KMS-11 (cell line): Measurements from ENCODE around the gene FOXN3.

Source experiments
- H2AFZ ChIP-seq: fragments of 200-600 bp; sonication (generic); 2 replicates; pipeline ENCODE4 v1.6.1; 2016; ENCODE audit warnings: antibody characterized with exemption, mixed run types, low read depth
- H3K27ac ChIP-seq: fragments of 200-600 bp; sonication (generic); 2 replicates; pipeline ENCODE4 v1.6.1; 2016; ENCODE audit warnings: mild to moderate bottlenecking, mixed run types
- H3K27me3 ChIP-seq: fragments of 200-600 bp; sonication (generic); 2 replicates; pipeline ENCODE4 v1.6.1; 2017; ENCODE audit warnings: mild to moderate bottlenecking, low read depth, mixed run types, moderate library complexity; ENCODE audit not compliant: insufficient read depth
- H3K36me3 ChIP-seq: fragments of 200-600 bp; sonication (generic); 2 replicates; pipeline ENCODE4 v1.6.1; 2017; ENCODE audit warnings: mild to moderate bottlenecking, mixed run types; ENCODE audit not compliant: insufficient read depth
- H3K4me1 ChIP-seq: fragments of 200-600 bp; sonication (generic); 2 replicates; pipeline ENCODE4 v1.6.1; 2016; ENCODE audit warnings: mild to moderate bottlenecking, low read depth, mixed run types; ENCODE audit not compliant: poor library complexity, severe bottlenecking
- H3K4me2 ChIP-seq: fragments of 200-600 bp; sonication (generic); 2 replicates; pipeline ENCODE4 v1.7.0; 2016; ENCODE audit warnings: mild to moderate bottlenecking, mixed run types
- H3K4me3 ChIP-seq: fragments of 200-600 bp; sonication (generic); IDR thresholded peaks from 2 replicates; pipeline ENCODE4 v1.6.1; 2017; ENCODE audit warnings: low read depth, low read length, mixed read lengths; ENCODE audit not compliant: insufficient read depth
- H3K79me2 ChIP-seq: fragments of 200-600 bp; sonication (generic); 2 replicates; pipeline ENCODE4 v1.6.1; 2016; ENCODE audit warnings: low read depth, mixed run types; ENCODE audit not compliant: insufficient read depth
- H3K9ac ChIP-seq: fragments of 200-600 bp; sonication (generic); 2 replicates; pipeline ENCODE4 v1.6.1; 2016; ENCODE audit warnings: mild to moderate bottlenecking, mixed run types
- H4K20me1 ChIP-seq: fragments of 200-600 bp; sonication (generic); 2 replicates; pipeline ENCODE4 v1.6.1; 2016; ENCODE audit warnings: mild to moderate bottlenecking, mixed run types; ENCODE audit not compliant: insufficient read depth
- TF ChIP-seq, protein P1 (sequence below): fragments of 200-600 bp; sonication (generic); conservative IDR thresholded peaks from 2 replicates; pipeline ENCODE4 v1.6.1; 2017; ENCODE audit warnings: low read depth, mild to moderate bottlenecking, antibody characterized with exemption, low read length, moderate library complexity, mixed read lengths

The FOXN3 gene

DNA sequence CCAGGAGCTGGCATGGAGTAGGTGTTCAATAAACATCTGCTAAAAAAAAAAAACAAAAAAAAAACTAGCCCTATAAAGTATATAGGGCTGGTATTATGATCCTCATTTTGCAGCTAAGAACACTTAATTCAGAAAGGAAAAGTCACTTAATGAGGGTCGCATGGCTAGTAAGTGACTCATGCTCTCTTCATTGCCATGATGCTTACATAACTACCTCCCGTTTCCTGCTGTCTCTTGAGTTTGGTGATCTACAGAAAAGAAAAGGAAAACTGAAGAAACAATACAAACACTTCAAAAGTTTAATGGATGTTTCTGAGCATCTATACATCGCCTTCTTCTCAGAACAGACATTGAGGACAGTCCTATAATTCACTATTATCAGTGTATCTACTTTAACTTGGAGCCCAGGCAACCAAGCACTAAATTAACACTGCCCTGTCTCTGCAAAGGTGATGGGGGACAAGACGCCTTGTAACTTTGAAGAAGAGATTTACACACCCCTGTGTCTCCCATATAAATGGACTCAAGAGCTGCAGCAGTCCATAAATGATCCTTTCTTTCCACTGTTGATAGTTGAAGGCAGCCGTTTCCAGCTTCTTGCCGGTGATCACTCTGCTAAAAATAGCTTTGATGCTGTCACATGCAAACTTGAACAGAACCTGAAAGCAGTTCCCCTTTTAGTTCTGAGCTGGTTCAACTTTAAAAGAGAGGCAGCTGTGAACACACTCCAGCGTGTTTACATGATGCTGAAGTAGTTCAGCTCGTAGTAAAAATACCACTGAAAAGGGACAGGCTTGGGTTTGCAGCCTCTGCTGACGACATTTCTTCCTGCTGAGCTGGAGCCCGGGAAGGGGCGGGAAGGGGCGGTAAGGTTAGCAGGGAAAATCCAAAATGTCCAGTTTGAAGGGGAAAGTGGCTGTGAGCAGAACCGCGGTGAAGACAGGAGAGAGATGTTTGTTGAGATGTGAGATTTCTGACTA is 113.3 kb downstream of the FOXN3 start:
- Histone ChIP-seq H3K4me2 (peak overlapping the region; percentile 80), H3K4me1 (peaks cover 34% of the 10 kb centered on the region), H4K20me1 (no peaks in the 10 kb centered on the region), H3K9ac (peak overlapping the region; percentile 47; the same call in 1 of the 2 replicates), H3K27ac (peak overlapping the region; percentile 81), H3K36me3 (no peaks in the 10 kb centered on the region), H2AFZ (peak overlapping the region; percentile 60), H3K79me2 (no peaks in the 10 kb centered on the region), H3K4me3 (no peak overlapping the region), H3K27me3 (no peaks in the 10 kb centered on the region)
- TF ChIP-seq, protein P1, sequence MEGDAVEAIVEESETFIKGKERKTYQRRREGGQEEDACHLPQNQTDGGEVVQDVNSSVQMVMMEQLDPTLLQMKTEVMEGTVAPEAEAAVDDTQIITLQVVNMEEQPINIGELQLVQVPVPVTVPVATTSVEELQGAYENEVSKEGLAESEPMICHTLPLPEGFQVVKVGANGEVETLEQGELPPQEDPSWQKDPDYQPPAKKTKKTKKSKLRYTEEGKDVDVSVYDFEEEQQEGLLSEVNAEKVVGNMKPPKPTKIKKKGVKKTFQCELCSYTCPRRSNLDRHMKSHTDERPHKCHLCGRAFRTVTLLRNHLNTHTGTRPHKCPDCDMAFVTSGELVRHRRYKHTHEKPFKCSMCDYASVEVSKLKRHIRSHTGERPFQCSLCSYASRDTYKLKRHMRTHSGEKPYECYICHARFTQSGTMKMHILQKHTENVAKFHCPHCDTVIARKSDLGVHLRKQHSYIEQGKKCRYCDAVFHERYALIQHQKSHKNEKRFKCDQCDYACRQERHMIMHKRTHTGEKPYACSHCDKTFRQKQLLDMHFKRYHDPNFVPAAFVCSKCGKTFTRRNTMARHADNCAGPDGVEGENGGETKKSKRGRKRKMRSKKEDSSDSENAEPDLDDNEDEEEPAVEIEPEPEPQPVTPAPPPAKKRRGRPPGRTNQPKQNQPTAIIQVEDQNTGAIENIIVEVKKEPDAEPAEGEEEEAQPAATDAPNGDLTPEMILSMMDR, result no peak

DNA sequence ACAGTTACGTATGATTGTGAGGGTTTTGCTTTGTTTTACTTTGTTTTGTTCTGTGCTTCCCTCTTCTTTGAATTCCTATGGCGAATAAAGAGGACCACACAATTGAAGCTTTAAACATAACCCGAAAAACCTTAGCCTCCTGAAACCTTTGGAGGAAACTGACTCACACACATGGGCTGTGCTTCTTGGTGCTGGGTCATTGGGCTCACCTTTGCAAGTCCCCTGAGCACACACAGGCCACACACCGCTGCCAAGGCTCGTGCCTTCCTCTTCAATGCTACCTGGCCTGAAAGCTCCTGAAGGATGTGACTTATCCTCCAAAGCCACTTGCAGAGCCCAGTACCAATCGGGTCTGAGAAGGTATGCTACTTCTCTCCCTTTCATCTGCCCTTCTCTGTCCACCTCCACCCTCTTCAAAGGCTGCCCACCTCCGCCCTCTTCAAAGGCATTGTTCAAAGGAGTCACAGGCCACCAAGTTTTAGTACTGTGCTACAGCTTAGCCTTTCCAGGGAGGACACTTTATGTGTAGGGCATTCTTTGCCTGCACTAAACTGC is 114.6 kb downstream of the FOXN3 start:
- Histone ChIP-seq H3K79me2 (no peaks in the 10 kb centered on the region), H3K4me2 (no peak overlapping the region), H2AFZ (no peak overlapping the region), H4K20me1 (no peaks in the 10 kb centered on the region), H3K4me3 (no peak overlapping the region), H3K27me3 (no peaks in the 10 kb centered on the region), H3K9ac (no peak overlapping the region), H3K4me1 (peaks cover 34% of the 10 kb centered on the region), H3K36me3 (no peaks in the 10 kb centered on the region), H3K27ac (no peak overlapping the region)
- TF ChIP-seq, protein P1, result no peak

DNA sequence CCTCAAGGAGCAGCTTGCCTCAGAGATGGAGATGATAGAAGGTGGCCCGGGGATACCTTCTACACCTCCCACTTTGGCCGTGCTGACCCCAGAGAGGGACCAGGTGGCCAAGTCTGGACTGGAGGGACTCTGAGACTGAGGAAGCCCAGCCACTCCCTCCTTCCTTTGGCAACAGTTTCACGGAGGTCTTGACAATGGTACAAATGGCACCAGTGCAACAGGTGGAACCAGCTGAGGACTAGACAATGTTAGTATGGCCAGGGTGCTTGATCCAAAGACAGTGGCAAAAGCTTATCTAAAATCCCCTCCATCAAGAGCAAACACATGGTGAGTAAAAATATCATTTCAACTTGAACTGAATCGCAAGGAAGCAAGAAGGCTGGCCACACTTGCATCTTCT is 117.4 kb downstream of the FOXN3 start:
- Histone ChIP-seq H3K79me2 (no peaks in the 10 kb centered on the region), H2AFZ (no peak overlapping the region), H3K27ac (no peak overlapping the region), H3K4me3 (no peak overlapping the region), H4K20me1 (no peaks in the 10 kb centered on the region), H3K27me3 (no peaks in the 10 kb centered on the region), H3K4me2 (no peak overlapping the region), H3K36me3 (no peaks in the 10 kb centered on the region), H3K9ac (no peak overlapping the region), H3K4me1 (peaks cover 18% of the 10 kb centered on the region)
- TF ChIP-seq, protein P1, result no peak

DNA sequence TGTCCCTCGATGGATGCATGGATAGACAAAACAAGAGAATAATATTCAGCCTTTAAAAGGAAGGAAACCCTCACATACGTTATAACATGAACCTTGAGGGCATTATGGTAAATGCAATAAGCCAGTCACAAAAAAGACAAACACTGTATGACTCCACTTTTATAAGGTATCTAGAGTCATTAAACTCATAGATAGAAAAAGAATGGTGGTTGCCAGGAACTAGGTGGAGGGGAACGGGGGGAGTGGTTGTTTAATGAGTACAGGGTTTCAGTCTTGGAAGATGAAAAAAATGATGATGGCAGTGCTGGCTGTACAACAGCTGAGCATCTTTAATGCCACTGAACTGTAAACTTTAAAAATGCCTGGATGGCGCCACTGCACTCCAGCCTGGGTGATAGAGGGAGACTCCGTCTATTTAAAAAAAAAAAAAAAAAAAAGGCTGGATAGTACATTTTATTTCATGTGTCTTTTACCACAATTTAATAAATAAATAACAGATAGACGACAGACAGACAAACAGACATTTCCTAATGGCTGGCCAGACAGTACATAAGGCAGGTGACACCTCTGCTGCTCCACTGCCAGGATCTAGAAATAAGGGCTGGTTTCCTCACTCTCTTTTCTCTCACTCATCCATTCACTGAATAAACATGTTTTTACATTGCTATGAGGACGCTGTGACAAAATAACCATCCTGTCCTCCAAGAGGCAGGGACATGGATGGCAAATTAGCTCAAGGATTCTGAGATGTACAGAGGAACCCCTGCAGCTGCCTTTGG is 118.8 kb downstream of the FOXN3 start:
- H3K27ac ChIP-seq, result no peak overlapping the region
- no peak overlapping the region for H3K4me3 ChIP-seq
- H3K36me3 ChIP-seq, result no peaks in the 10 kb centered on the region
- no peak overlapping the region for H3K9ac ChIP-seq
- TF ChIP-seq, protein P1, result no peak
- H3K4me1 ChIP-seq, result peaks cover 5% of the 10 kb centered on the region
- H3K79me2 ChIP-seq, result no peaks in the 10 kb centered on the region
- no peaks in the 10 kb centered on the region for H3K27me3 ChIP-seq
- H2AFZ ChIP-seq, result no peak overlapping the region
- H4K20me1 ChIP-seq, result no peaks in the 10 kb centered on the region
- no peak overlapping the region for H3K4me2 ChIP-seq
